IMR-90 (cell line): ENCODE data around the gene FER. TPM values are rescaled to one million over a fixed set of nuclear protein-coding genes. Genes with fewer than 3 reads are reported as not detected.

Experiments
- ATAC-seq: fragments of 200-7000 bp; cut with Tn5 transposase; 2 replicates; pipeline ENCODE4 v1.9.1; 2020; ENCODE audit warnings: low read depth, mild to moderate bottlenecking, moderate library complexity
- BruUV-seq: library from RNA; stranded (reverse); fragments of 400-500 nt; replicated peaks from 2 replicates; lab custom pipeline; 2021; lab: Mats Ljungman, UMichigan
- CTCF ChIA-PET: fragments of 300-600 bp; formaldehyde crosslinking; extraction: SDS; loops from one replicate; lab custom pipeline; 2021; ENCODE audit warnings: antibody characterized with exemption; lab: Yijun Ruan, JAX
- POLR2A ChIA-PET: fragments of 300-600 bp; sonication (Branson Sonifier 250); formaldehyde crosslinking; loops from one replicate; lab custom pipeline; 2022; ENCODE audit warnings: antibody characterized with exemption; ENCODE audit not compliant: unreplicated experiment; lab: Charles Lee
- DNase-seq: peaks from one replicate; pipeline ENCODE4 v3.0.0; 2013
- H2AFZ ChIP-seq: replicated peaks from 2 replicates; pipeline ENCODE3; 2013; ENCODE audit warnings: low read length, mild to moderate bottlenecking; ENCODE audit not compliant: poor library complexity
- H2AK5ac ChIP-seq: 2 replicates; pipeline ENCODE4 v1.6.1; 2013; ENCODE audit warnings: low read depth, low read length, inconsistent platforms
- H2AK9ac ChIP-seq: replicated peaks from 2 replicates; pipeline ENCODE3; 2013; ENCODE audit warnings: mild to moderate bottlenecking, low read depth, low read length, moderate library complexity; ENCODE audit not compliant: poor library complexity
- H2BK120ac ChIP-seq: 2 replicates; pipeline ENCODE4 v1.6.1; 2013; ENCODE audit warnings: low read depth, low read length, inconsistent platforms
- H2BK15ac ChIP-seq: 3 replicates; pipeline ENCODE4 v1.6.1; 2013; ENCODE audit warnings: low read depth, low read length, inconsistent platforms
- H2BK20ac ChIP-seq: 2 replicates; pipeline ENCODE4 v1.6.1; 2013; ENCODE audit warnings: low read depth, mild to moderate bottlenecking, inconsistent platforms, low read length, moderate library complexity
- H2BK5ac ChIP-seq: 2 replicates; pipeline ENCODE4 v1.6.1; 2013; ENCODE audit warnings: mild to moderate bottlenecking, low read depth, low read length, inconsistent platforms; ENCODE audit not compliant: poor library complexity, severe bottlenecking
- H3K14ac ChIP-seq: replicated peaks from 2 replicates; pipeline ENCODE4 v1.6.1; 2013; ENCODE audit warnings: low read depth, low read length, inconsistent platforms
- H3K18ac ChIP-seq: 2 replicates; pipeline ENCODE4 v1.6.1; 2013; ENCODE audit warnings: low read depth, low read length, control low read depth
- H3K23ac ChIP-seq: 2 replicates; pipeline ENCODE4 v1.6.1; 2013; ENCODE audit warnings: low read depth, low read length, inconsistent platforms
- H3K27ac ChIP-seq: 2 replicates; pipeline ENCODE4 v1.5.1; 2013; ENCODE audit warnings: mild to moderate bottlenecking, control low read depth, low read length; ENCODE audit not compliant: insufficient read depth
- H3K27me3 ChIP-seq: 2 replicates; pipeline ENCODE4 v1.6.1; 2013; ENCODE audit warnings: low read length; ENCODE audit not compliant: control insufficient read depth, insufficient read depth
- H3K36me3 ChIP-seq: 2 replicates; pipeline ENCODE4 v1.6.1; 2013; ENCODE audit warnings: low read length, mixed read lengths; ENCODE audit not compliant: control insufficient read depth, insufficient read depth
- H3K4ac ChIP-seq: 2 replicates; pipeline ENCODE4 v1.6.1; 2013; ENCODE audit warnings: low read depth, low read length, inconsistent platforms
- H3K4me1 ChIP-seq: 2 replicates; pipeline ENCODE4 v1.6.1; 2013; ENCODE audit warnings: low read length, mixed read lengths; ENCODE audit not compliant: control insufficient read depth, insufficient read depth
- H3K4me2 ChIP-seq: 2 replicates; pipeline ENCODE4 v1.6.1; 2013; ENCODE audit warnings: low read depth, mild to moderate bottlenecking, control low read depth, low read length, moderate library complexity
- H3K4me3 ChIP-seq: 2 replicates; pipeline ENCODE4 v1.5.1; 2013; ENCODE audit warnings: low read depth, mild to moderate bottlenecking, control low read depth, low read length, moderate library complexity; ENCODE audit not compliant: insufficient read depth
- H3K56ac ChIP-seq: 2 replicates; pipeline ENCODE4 v1.6.1; 2013; ENCODE audit warnings: low read length, inconsistent platforms; ENCODE audit not compliant: insufficient read depth; ENCODE audit errors: extremely low read depth
- H3K79me1 ChIP-seq, 2 experiments: 2 replicates each; pipeline ENCODE4 v1.6.1; 2013; ENCODE audit warnings: low read length in 2 of 2, inconsistent platforms in 1 of 2, low read depth in 1 of 2
- H3K9ac ChIP-seq: 2 replicates; pipeline ENCODE4 v1.6.1; 2013; ENCODE audit warnings: low read depth, low read length, control low read depth
- H3K9me1 ChIP-seq: 2 replicates; pipeline ENCODE4 v1.6.1; 2013; ENCODE audit warnings: low read length, inconsistent platforms; ENCODE audit not compliant: insufficient read depth
- H3K9me3 ChIP-seq: 2 replicates; pipeline ENCODE4 v1.6.1; 2013; ENCODE audit warnings: low read length; ENCODE audit not compliant: control insufficient read depth, insufficient read depth
- H4K20me1 ChIP-seq: 2 replicates; pipeline ENCODE4 v1.6.1; 2013; ENCODE audit warnings: low read length, inconsistent platforms; ENCODE audit not compliant: insufficient read depth
- H4K5ac ChIP-seq: 2 replicates; pipeline ENCODE4 v1.6.1; 2013; ENCODE audit warnings: mild to moderate bottlenecking, low read depth, low read length, control low read depth
- H4K8ac ChIP-seq, 2 experiments: 2 replicates each; pipeline ENCODE4 v1.6.1; 2013; ENCODE audit warnings: low read depth in 2 of 2, low read length in 2 of 2, control low read depth in 1 of 2, inconsistent platforms in 1 of 2
- H4K91ac ChIP-seq: 2 replicates; pipeline ENCODE4 v1.6.1; 2013; ENCODE audit warnings: low read depth, low read length, inconsistent platforms; ENCODE audit not compliant: insufficient read depth
- CEBPB ChIP-seq: IDR thresholded peaks from 2 replicates; pipeline ENCODE4 v1.6.1; 2012; ENCODE audit warnings: low read depth, low read length, improper control_type of control experiment
- CHD1 ChIP-seq: IDR thresholded peaks from 2 replicates; pipeline ENCODE4 v1.6.1; 2012; ENCODE audit warnings: low read depth, low read length, improper control_type of control experiment
- MAZ ChIP-seq: IDR thresholded peaks from 2 replicates; pipeline ENCODE4 v1.6.1; 2012; ENCODE audit warnings: low read depth, mild to moderate bottlenecking, low read length, improper control_type of control experiment, moderate library complexity, borderline replicate concordance
- RCOR1 ChIP-seq: IDR thresholded peaks from 2 replicates; pipeline ENCODE4 v1.6.1; 2012; ENCODE audit warnings: mild to moderate bottlenecking, low read length, improper control_type of control experiment; ENCODE audit not compliant: insufficient replicate concordance
- WGBS, 2 experiments: methylation state at CpG; one replicate each; pipeline versions ENCODE4 v1.1.5 to v1.1.7; 2013; ENCODE audit warnings: missing lambda C conversion rate in 2 of 2; ENCODE audit not compliant: insufficient read length in 1 of 2; ENCODE audit errors: extremely low coverage in 2 of 2; 5-methylcytosine and 5-hydroxymethylcytosine counted together
- dilution Hi-C: fragments of 300-500 bp; cut with HindIII; formaldehyde crosslinking; loops from one replicate; pipeline ENCODE4 v1.14.3; 2018; ENCODE audit warnings: low sequenced_read_pairs; ENCODE audit not compliant: unreplicated experiment
- in situ Hi-C: fragments of 300-500 bp; cut with MboI; formaldehyde crosslinking; loops from 3 replicates; pipeline ENCODE4 v1.14.3; 2019; ENCODE audit warnings: low sequenced_read_pairs, inconsistent platforms, mixed read lengths
- intact Hi-C: fragments of 100-400 bp; cut with micrococcal nuclease; formaldehyde crosslinking; loops from 2 replicates; pipeline ENCODE4 v1.10.0; 2022
- polyA plus RNA-seq, 3 experiments: library from polyadenylated mRNA; depleted of rRNA; stranded (reverse); fragments of >200 nt; gene quantifications; 2 replicates each; pipeline ENCODE4 v1.2.3, GENCODE V29; 2012; ENCODE audit warnings: low replicate concordance in 1 of 3
- total RNA-seq: library from RNA; depleted of rRNA; stranded (reverse); fragments of >200 nt; gene quantifications from 2 replicates; pipeline ENCODE4 v1.2.3, GENCODE V29; 2012
- TF ChIP-seq, protein P1 (sequence below): fragments of 150-350 bp; IDR thresholded peaks from 2 replicates; pipeline ENCODE4 v1.6.1; 2016; ENCODE audit warnings: low read depth, mild to moderate bottlenecking, low read length, moderate library complexity, borderline replicate concordance
- TF ChIP-seq, protein P2 (sequence below): fragments of 150-350 bp; IDR thresholded peaks from 2 replicates; pipeline ENCODE4 v1.6.1; 2017; ENCODE audit warnings: mild to moderate bottlenecking, antibody characterized with exemption, low read length, low read depth
- TF ChIP-seq, protein P3 (sequence below): conservative IDR thresholded peaks from 2 replicates; pipeline ENCODE4 v1.5.1; 2012; ENCODE audit warnings: mild to moderate bottlenecking, low read depth, low read length, improper control_type of control experiment

Gene FER
- total and polyA plus RNA-seq, 2 of the 4 experiments (the other 2 are of a cell fraction): 3.5 to 32.4 TPM

DNA sequence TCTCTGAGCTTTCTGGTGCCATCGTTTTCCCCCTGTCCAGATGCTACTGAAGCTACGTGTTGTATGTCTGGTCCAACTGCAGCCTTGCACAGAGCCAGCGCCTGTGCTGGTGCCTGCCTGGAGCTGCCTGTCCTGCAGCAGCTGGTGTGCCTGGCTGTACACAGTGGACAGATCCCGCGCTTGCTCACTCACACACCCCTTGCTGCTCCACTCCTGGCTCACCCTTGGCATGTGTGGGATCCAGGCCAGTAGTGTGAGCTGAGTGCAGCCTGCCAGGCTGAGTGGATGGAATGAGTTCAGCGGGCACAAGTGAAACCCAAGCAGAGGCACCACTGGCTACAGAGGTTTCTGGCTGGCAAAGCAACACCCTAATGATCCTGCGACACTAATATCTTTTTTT lies 40.4 kb downstream of the FER start:
- H3K18ac ChIP-seq: no peak overlapping the region
- H3K9me1 ChIP-seq: peaks cover 11% of the 10 kb centered on the region; the same call in 1 of the 2 replicates
- no peak overlapping the region for H3K9ac ChIP-seq
- DNase-seq (no peak), ATAC-seq (peak; percentile 29)
- TF ChIP-seq MAZ (no peak), CEBPB (no peak), CHD1 (no peak), RCOR1 (no peak)
- TF ChIP-seq, protein P1, sequence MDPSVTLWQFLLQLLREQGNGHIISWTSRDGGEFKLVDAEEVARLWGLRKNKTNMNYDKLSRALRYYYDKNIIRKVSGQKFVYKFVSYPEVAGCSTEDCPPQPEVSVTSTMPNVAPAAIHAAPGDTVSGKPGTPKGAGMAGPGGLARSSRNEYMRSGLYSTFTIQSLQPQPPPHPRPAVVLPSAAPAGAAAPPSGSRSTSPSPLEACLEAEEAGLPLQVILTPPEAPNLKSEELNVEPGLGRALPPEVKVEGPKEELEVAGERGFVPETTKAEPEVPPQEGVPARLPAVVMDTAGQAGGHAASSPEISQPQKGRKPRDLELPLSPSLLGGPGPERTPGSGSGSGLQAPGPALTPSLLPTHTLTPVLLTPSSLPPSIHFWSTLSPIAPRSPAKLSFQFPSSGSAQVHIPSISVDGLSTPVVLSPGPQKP: no peak
- TF ChIP-seq, protein P2, sequence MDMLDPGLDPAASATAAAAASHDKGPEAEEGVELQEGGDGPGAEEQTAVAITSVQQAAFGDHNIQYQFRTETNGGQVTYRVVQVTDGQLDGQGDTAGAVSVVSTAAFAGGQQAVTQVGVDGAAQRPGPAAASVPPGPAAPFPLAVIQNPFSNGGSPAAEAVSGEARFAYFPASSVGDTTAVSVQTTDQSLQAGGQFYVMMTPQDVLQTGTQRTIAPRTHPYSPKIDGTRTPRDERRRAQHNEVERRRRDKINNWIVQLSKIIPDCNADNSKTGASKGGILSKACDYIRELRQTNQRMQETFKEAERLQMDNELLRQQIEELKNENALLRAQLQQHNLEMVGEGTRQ: no peak
- TF ChIP-seq, protein P3, sequence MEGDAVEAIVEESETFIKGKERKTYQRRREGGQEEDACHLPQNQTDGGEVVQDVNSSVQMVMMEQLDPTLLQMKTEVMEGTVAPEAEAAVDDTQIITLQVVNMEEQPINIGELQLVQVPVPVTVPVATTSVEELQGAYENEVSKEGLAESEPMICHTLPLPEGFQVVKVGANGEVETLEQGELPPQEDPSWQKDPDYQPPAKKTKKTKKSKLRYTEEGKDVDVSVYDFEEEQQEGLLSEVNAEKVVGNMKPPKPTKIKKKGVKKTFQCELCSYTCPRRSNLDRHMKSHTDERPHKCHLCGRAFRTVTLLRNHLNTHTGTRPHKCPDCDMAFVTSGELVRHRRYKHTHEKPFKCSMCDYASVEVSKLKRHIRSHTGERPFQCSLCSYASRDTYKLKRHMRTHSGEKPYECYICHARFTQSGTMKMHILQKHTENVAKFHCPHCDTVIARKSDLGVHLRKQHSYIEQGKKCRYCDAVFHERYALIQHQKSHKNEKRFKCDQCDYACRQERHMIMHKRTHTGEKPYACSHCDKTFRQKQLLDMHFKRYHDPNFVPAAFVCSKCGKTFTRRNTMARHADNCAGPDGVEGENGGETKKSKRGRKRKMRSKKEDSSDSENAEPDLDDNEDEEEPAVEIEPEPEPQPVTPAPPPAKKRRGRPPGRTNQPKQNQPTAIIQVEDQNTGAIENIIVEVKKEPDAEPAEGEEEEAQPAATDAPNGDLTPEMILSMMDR: no peak
- 84% methylated on average over 2 of the region's 7 CpGs; no CpG with 5 or more reads in 1 of the 2 experiments for WGBS, 2 experiments
- H3K36me3 ChIP-seq: peaks cover 12% of the 10 kb centered on the region
- no peak overlapping the region for H3K23ac ChIP-seq
- no peak overlapping the region for H3K27ac ChIP-seq
- dilution Hi-C loops: no loop called here
- H3K4ac ChIP-seq: no peak overlapping the region
- H4K5ac ChIP-seq: no peak overlapping the region
- H2AK9ac ChIP-seq: no peak overlapping the region
- peaks cover 23 to 47% of the 10 kb centered on the region in 2 experiments for H3K79me1 ChIP-seq
- peaks cover 3% of the 10 kb centered on the region; the same call in 1 of the 2 replicates for H4K20me1 ChIP-seq
- no peak overlapping the region for H3K4me3 ChIP-seq
- H4K8ac ChIP-seq: no peak overlapping the region
- no peak overlapping the region for H2BK20ac ChIP-seq
- ChIA-PET POLR2A (no interaction called here), CTCF (no interaction called here)
- H2BK5ac ChIP-seq: no peak overlapping the region
- no peak overlapping the region for H2AFZ ChIP-seq
- no peak overlapping the region for H2BK120ac ChIP-seq
- no peak overlapping the region for H2AK5ac ChIP-seq
- no peak overlapping the region for H3K56ac ChIP-seq
- no peaks in the 10 kb centered on the region for H3K27me3 ChIP-seq
- no peak overlapping the region for H3K4me2 ChIP-seq
- no TSS peak for BruUV-seq
- no peak overlapping the region for H3K14ac ChIP-seq
- no peak overlapping the region for H2BK15ac ChIP-seq
- peaks cover 9% of the 10 kb centered on the region for H3K9me3 ChIP-seq
- peaks cover 2% of the 10 kb centered on the region; the same call in 1 of the 2 replicates for H3K4me1 ChIP-seq
- intact Hi-C loops: no loop called here
- no peak overlapping the region for H4K91ac ChIP-seq
- in situ Hi-C loops: no loop called here
